Kidney (tissue), 14 donors: Measurements from ENCODE around the gene TLE5. TPM values are rescaled to one million over a fixed set of nuclear protein-coding genes. Genes with fewer than 3 reads are reported as not detected.
A peak's percentile ranks its signal among the peaks of the same experiment; 100 is the strongest.

Experiments used
- DNase-seq, 5 donors: peaks; one replicate each; pipeline ENCODE4 v3.0.0-alpha.2; 2013 to 2020
- FAIRE-seq: peaks from 2 replicates; lab custom pipeline; 2012; peaks lifted over from hg19 to GRCh38; lab: Jason Lieb, UNC
- H3K27ac ChIP-seq, 2 donors: one replicate each; pipeline ENCODE4 v1.7.0; 2013; ENCODE audit warnings: low read depth in 2 of 2, low read length in 2 of 2, inconsistent platforms in 1 of 2
- H3K27me3 ChIP-seq: one replicate; pipeline ENCODE4 v1.7.1; 2013; ENCODE audit warnings: low read length, inconsistent platforms; ENCODE audit not compliant: control insufficient read depth, insufficient read depth
- H3K36me3 ChIP-seq, 3 donors: one replicate each; pipeline versions ENCODE4 v1.7.0 to v1.7.1; 2013; ENCODE audit warnings: low read length in 3 of 3, control low read depth in 1 of 3, inconsistent platforms in 1 of 3; ENCODE audit not compliant: insufficient read depth in 3 of 3, control insufficient read depth in 2 of 3
- H3K4me1 ChIP-seq, 3 donors: one replicate each; pipeline versions ENCODE4 v1.7.0 to v1.7.1; 2013; ENCODE audit warnings: low read length in 3 of 3, inconsistent platforms in 1 of 3, low read depth in 1 of 3; ENCODE audit not compliant: control insufficient read depth in 2 of 3, insufficient read depth in 2 of 3
- H3K4me3 ChIP-seq, 3 donors: one replicate each; pipeline versions ENCODE4 v1.7.0 to v1.8.1; 2013; ENCODE audit warnings: low read length in 3 of 3, control low read depth in 1 of 3, inconsistent platforms in 1 of 3
- H3K9ac ChIP-seq, 3 donors: one replicate each; pipeline versions ENCODE4 v1.7.0 to v1.7.1; 2013; ENCODE audit warnings: low read length in 3 of 3, control low read depth in 1 of 3, inconsistent platforms in 1 of 3
- H3K9me3 ChIP-seq, 3 donors: one replicate each; pipeline versions ENCODE4 v1.7.0 to v1.7.1; 2013; ENCODE audit warnings: low read length in 3 of 3, control low read depth in 1 of 3, inconsistent platforms in 1 of 3; ENCODE audit not compliant: control insufficient read depth in 2 of 3, insufficient read depth in 1 of 3
- intact Hi-C: fragments of 100-400 bp; cut with DNase I; formaldehyde crosslinking; loops from one replicate; pipeline ENCODE4 v1.11.1; 2022
- polyA plus RNA-seq: library from polyadenylated mRNA; stranded (reverse); fragments of 350-450 nt; fragmentation: Illumina TruSeq; extraction: RNeasy Lipid Tissue Mini Kit (QIAGEN cat#74804); gene quantifications from one replicate; pipeline ENCODE4 v1.2.3, GENCODE V29; 2014; ENCODE audit warnings: low read depth, low replicate concordance; ENCODE audit not compliant: insufficient read depth
- total RNA-seq: library from RNA; stranded (reverse); fragmentation: NEBNext Ultra II Directional; extraction: Animal tissue kit (Norgen Biotek cat#: 25700); gene quantifications from one replicate; pipeline ENCODE4 v1.2.1, GENCODE V29; 2021
- TF ChIP-seq, protein P1 (sequence below): IDR thresholded peaks from 3 replicates; pipeline ENCODE4 v1.5.1; 2012; ENCODE audit warnings: mild to moderate bottlenecking, moderate library complexity, borderline replicate concordance; ENCODE audit not compliant: insufficient read depth; ENCODE audit errors: extremely low read depth
- donor health status: control.
- donor health status: control.
- donor health status: control.
- donor health status: control.
- donor health status: control.
- donor health status: DM: yes; HTN: yes; CAD: no.
- donor health status: Normal renal cell carcinoma (clear cell type).

TLE5 gene
- total and polyA plus RNA-seq, 2 donors from 2014 or later = 526 to 580 TPM

GRCh38 chr19:3034406-3034655, 28.0 kb downstream of the TLE5 start:
- Histone ChIP-seq H3K36me3 (no peaks in the 10 kb centered on the region), H3K9ac (no peak overlapping the region), H3K4me1 (peaks cover 3 to 14% (median 8%) of the 10 kb centered on the region in 3 donors), H3K4me3 (no peak overlapping the region), H3K27ac (no peak overlapping the region), H3K9me3 (no peaks in the 10 kb centered on the region), H3K27me3 (no peaks in the 10 kb centered on the region)
- FAIRE-seq = no peak
- DNase-seq = peak in 2 of 5 donors; percentile 45 to 50
- TF ChIP-seq, protein P1, sequence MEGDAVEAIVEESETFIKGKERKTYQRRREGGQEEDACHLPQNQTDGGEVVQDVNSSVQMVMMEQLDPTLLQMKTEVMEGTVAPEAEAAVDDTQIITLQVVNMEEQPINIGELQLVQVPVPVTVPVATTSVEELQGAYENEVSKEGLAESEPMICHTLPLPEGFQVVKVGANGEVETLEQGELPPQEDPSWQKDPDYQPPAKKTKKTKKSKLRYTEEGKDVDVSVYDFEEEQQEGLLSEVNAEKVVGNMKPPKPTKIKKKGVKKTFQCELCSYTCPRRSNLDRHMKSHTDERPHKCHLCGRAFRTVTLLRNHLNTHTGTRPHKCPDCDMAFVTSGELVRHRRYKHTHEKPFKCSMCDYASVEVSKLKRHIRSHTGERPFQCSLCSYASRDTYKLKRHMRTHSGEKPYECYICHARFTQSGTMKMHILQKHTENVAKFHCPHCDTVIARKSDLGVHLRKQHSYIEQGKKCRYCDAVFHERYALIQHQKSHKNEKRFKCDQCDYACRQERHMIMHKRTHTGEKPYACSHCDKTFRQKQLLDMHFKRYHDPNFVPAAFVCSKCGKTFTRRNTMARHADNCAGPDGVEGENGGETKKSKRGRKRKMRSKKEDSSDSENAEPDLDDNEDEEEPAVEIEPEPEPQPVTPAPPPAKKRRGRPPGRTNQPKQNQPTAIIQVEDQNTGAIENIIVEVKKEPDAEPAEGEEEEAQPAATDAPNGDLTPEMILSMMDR = no peak
- intact Hi-C loops = no loop called here

DNA sequence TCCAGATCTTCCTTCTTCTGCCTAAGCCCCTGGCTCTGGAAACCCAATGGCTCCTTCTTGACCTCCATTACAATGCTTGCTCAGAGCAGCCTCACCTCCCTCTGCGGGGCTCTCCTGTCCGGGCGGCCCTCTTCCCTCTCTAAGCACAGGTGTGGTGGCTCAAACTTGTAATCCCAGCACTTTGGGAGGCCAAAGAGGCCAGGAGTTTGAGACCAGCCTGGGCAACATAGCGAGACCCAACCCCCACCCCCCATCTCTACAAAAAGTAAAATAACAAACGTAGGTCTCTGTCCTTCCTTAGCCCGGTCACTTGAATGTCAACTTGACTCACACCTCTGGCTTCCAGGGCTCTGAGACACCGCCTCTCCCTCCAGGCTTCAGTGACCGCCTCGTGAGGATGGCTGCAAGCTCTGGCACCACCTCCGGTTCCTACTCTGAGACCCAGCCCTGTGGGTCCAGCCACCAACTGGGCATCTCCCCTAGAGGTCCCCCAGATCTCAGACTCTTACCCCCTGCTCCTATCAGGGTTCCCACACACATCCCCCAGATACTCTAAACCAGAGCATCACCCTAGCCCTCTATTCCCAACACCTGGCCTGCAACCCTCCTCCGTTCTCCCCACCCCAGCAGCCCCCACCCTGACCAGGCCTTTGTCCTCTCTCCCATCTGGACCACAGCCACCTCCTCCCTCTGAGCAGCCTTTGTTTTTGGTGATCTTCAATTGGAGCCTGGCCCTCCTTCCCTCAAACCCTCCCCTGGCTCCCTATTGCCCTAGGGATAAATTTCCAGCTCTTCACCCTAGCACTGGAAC, 28.5 kb downstream of the TLE5 start:
- no peaks in the 10 kb centered on the region for H3K27me3 ChIP-seq
- H3K27ac ChIP-seq = no peak overlapping the region
- peaks cover 3 to 14% (median 8%) of the 10 kb centered on the region in 3 donors for H3K4me1 ChIP-seq
- DNase-seq (no peak), FAIRE-seq (no peak)
- TF ChIP-seq, protein P1 = no peak
- H3K36me3 ChIP-seq = no peaks in the 10 kb centered on the region
- no peak overlapping the region for H3K9ac ChIP-seq
- intact Hi-C loops = no loop called here
- no peak overlapping the region for H3K4me3 ChIP-seq
- no peaks in the 10 kb centered on the region for H3K9me3 ChIP-seq

DNA sequence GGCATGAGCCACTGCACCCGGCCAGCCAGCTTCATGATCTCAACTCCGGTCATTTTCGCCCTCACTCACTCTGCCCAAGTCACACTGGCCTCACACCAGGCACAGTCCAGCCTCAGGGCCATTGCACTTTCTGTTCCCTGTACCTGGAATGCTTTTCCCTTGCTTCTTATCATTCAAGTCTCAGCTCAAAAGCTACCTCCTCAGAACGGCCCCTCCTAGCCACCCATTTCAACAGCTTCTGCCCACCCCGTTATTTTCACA, 30.8 kb downstream of the TLE5 start:
- TF ChIP-seq, protein P1 = no peak
- no peak overlapping the region for H3K9ac ChIP-seq
- no peaks in the 10 kb centered on the region for H3K36me3 ChIP-seq
- H3K9me3 ChIP-seq = no peaks in the 10 kb centered on the region
- DNase-seq (no peak), FAIRE-seq (no peak)
- peaks cover 3 to 15% (median 8%) of the 10 kb centered on the region in 3 donors for H3K4me1 ChIP-seq
- H3K4me3 ChIP-seq = no peak overlapping the region
- no peaks in the 10 kb centered on the region for H3K27me3 ChIP-seq
- intact Hi-C loops = no loop called here
- H3K27ac ChIP-seq = no peak overlapping the region
